Activated B cell treated with CpG ODN at 0.5 μM for 24 hours (primary cell): ENCODE results near the gene RFTN1. TPM values are rescaled to one million over a fixed set of nuclear protein-coding genes. Genes with fewer than 3 reads are reported as not detected.

Source experiments
- ATAC-seq: fragments of 200-7000 bp; cut with Tn5 transposase; one replicate; pipeline ENCODE4 v1.10.0; 2021; ENCODE audit warnings: low read depth, mild to moderate bottlenecking, moderate library complexity
- CTCF ChIA-PET: fragments of 350-600 bp; sonication (Branson Sonifier 250); formaldehyde crosslinking; loops from one replicate; lab custom pipeline; 2021; ENCODE audit warnings: antibody characterized with exemption; lab: Charles Lee
- POLR2A ChIA-PET: fragments of 350-600 bp; sonication (Branson Sonifier 250); formaldehyde crosslinking; loops from one replicate; lab custom pipeline; 2021; ENCODE audit warnings: antibody characterized with exemption; lab: Charles Lee
- DNase-seq: peaks from one replicate; pipeline ENCODE4 v3.0.0; 2022
- H3K27ac Mint-ChIP-seq: one replicate; pipeline ENCODE4 v1.8.0; 2020; ENCODE audit warnings: mixed read lengths
- H3K27me3 Mint-ChIP-seq: one replicate; pipeline ENCODE4 v1.8.0; 2021; ENCODE audit warnings: mixed read lengths
- H3K36me3 Mint-ChIP-seq: one replicate; pipeline ENCODE4 v1.8.0; 2021; ENCODE audit warnings: low read depth, mixed read lengths
- H3K4me1 Mint-ChIP-seq: one replicate; pipeline ENCODE4 v1.8.0; 2021; ENCODE audit warnings: mixed read lengths
- H3K4me3 Mint-ChIP-seq: one replicate; pipeline ENCODE4 v1.8.0; 2020; ENCODE audit warnings: mild to moderate bottlenecking, mixed read lengths
- H3K9me3 Mint-ChIP-seq: one replicate; pipeline ENCODE4 v1.8.0; 2020; ENCODE audit warnings: mixed read lengths
- CTCF ChIP-seq: fragments of 200-600 bp; IDR thresholded peaks from one replicate; pipeline ENCODE4 v1.8.0; 2022; ENCODE audit warnings: antibody characterized with exemption, mild to moderate bottlenecking
- intact Hi-C: fragments of 100-400 bp; cut with micrococcal nuclease; formaldehyde crosslinking; loops from one replicate; pipeline ENCODE4 v1.15.1; 2024
- total RNA-seq: library from RNA; stranded (reverse); gene quantifications from 2 replicates; pipeline ENCODE4 v1.2.3, GENCODE V29; 2022

RFTN1 gene
- total RNA-seq, 1 donor from 2014 or later: 365 TPM

DNA sequence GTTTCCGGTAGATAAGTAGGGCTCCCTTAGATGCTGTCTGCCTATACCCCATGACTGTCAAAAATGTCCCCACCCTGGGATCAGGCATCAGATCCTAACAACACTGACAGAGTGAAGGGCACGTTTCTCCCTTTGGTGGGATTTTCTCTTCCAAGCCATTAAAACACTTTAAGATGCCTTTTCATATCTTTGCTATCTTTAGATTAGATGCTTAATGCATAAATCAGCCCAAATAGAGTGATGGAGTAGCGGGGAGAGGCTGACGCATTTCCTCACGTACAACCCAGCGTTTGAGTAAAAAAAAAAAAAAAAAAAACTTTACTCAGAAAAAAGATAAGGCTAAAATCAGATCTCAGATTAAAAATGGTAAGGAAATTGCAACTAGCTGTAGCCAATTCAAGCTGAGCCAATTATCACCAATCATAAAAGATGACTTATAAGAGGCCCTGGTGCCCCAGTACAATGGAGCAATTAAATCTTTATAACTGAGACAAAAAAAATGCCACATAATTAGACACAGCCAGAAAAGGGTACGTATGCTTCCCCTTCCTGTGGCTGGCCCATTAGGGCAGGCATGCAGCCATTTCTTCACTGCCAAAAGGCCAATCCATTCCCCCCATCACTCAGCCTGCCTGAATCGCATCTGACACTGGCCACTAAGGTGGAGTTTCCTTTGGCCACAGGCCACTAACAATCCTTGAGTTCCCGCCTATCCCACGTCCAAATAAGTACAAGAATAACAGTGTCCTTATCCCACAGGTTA is 45.0 kb downstream of the RFTN1 start:
- H3K27ac Mint-ChIP-seq: peak overlapping the region; percentile 55
- DNase-seq (no peak), ATAC-seq (no peak)
- H3K27me3 Mint-ChIP-seq: no peaks in the 10 kb centered on the region
- peak overlapping the region; percentile 42 for H3K4me3 Mint-ChIP-seq
- peaks cover 62% of the 10 kb centered on the region for H3K4me1 Mint-ChIP-seq
- no peak for TF ChIP-seq CTCF
- ChIA-PET CTCF (interaction anchor here (1.0 kb wide), 1 partner anchor 178 kb away, joined by 3 read pairs; no protein-coding TSS in a partner anchor), POLR2A (interaction anchor here (0.6 to 2.0 kb wide), 6 partner anchors 14 to 169 kb away, joined by 3 to 18 read pairs (median 4); no protein-coding TSS in a partner anchor)
- no peaks in the 10 kb centered on the region for H3K9me3 Mint-ChIP-seq
- intact Hi-C loops: loop anchor here (5.0 kb wide), 1 partner anchor 84 kb away; no protein-coding TSS in a partner anchor
- H3K36me3 Mint-ChIP-seq: peaks cover 85% of the 10 kb centered on the region

GRCh38 chr3:16468002-16468335 is 45.5 kb downstream of the RFTN1 start:
- no peak for TF ChIP-seq CTCF
- Mint-ChIP-seq H3K27ac (peak overlapping the region; percentile 55), H3K4me3 (peak overlapping the region; percentile 52), H3K9me3 (no peaks in the 10 kb centered on the region), H3K36me3 (peaks cover 82% of the 10 kb centered on the region), H3K4me1 (peaks cover 66% of the 10 kb centered on the region), H3K27me3 (no peaks in the 10 kb centered on the region)
- CTCF ChIA-PET: interaction anchor here (1.0 kb wide), 1 partner anchor 177 kb away, joined by 3 read pairs; no protein-coding TSS in a partner anchor
- intact Hi-C loops: loop anchor here (5.0 kb wide), 1 partner anchor 84 kb away; no protein-coding TSS in a partner anchor
- POLR2A ChIA-PET: interaction anchor here (0.8 to 2.0 kb wide), 5 partner anchors 8 to 43 kb away, joined by 3 to 18 read pairs (median 4); no protein-coding TSS in a partner anchor
- no peak for DNase-seq
- ATAC-seq: no peak

DNA sequence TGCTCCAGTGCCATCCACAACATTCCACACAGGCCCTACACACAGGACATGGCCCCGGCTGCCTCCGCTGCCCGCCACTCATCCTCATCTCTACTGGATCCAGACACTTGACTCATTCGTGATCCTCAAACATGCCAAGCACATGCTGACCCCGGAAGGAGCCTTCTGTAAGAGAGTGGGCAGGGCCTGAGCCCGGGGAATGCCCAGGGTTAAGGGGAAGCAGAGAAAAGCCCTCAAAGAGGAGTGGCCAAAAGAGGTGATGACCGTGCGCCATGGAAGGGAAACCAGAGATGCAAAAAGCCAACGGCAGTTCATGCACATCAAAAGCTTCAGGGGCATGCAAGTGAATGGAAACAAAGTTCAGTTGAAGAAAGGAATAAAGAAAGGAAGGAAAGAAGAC is 46.1 kb downstream of the RFTN1 start:
- Mint-ChIP-seq H3K9me3 (no peaks in the 10 kb centered on the region), H3K27me3 (no peaks in the 10 kb centered on the region), H3K4me3 (peak overlapping the region; percentile 52), H3K36me3 (peaks cover 79% of the 10 kb centered on the region), H3K27ac (peak overlapping the region; percentile 55), H3K4me1 (peaks cover 69% of the 10 kb centered on the region)
- DNase-seq: peak; percentile 51
- peak; percentile 99 for ATAC-seq
- POLR2A ChIA-PET: interaction anchor here (0.6 to 2.0 kb wide), 6 partner anchors 9 to 44 kb away, joined by 3 to 18 read pairs (median 4); no protein-coding TSS in a partner anchor
- TF ChIP-seq CTCF: no peak
- CTCF ChIA-PET: no interaction called here
- intact Hi-C loops: loop anchor here (1.0 to 5.0 kb wide), 5 partner anchors 15 to 96 kb away; no protein-coding TSS in a partner anchor

GRCh38 chr3:16466822-16467221 is 46.7 kb downstream of the RFTN1 start:
- intact Hi-C loops: loop anchor here (1.0 to 5.0 kb wide), 5 partner anchors 16 to 96 kb away; no protein-coding TSS in a partner anchor
- H3K4me3 Mint-ChIP-seq: no peak overlapping the region
- no peaks in the 10 kb centered on the region for H3K27me3 Mint-ChIP-seq
- POLR2A ChIA-PET: interaction anchor here (0.6 to 2.0 kb wide), 5 partner anchors 10 to 45 kb away, joined by 3 to 18 read pairs (median 4); no protein-coding TSS in a partner anchor
- DNase-seq: no peak
- ATAC-seq: no peak
- peaks cover 72% of the 10 kb centered on the region for H3K4me1 Mint-ChIP-seq
- peaks cover 76% of the 10 kb centered on the region for H3K36me3 Mint-ChIP-seq
- no peaks in the 10 kb centered on the region for H3K9me3 Mint-ChIP-seq
- CTCF ChIA-PET: no interaction called here
- no peak for TF ChIP-seq CTCF
- peak overlapping the region; percentile 3 for H3K27ac Mint-ChIP-seq
